GM12865 (cell line): Measurements from ENCODE around the gene TNS3.

ENCODE experiments used
- DNase-seq: peaks from one replicate; pipeline ENCODE4 v3.0.0; 2010; ENCODE audit warnings: low read depth
- H3K4me3 ChIP-seq: 2 replicates; pipeline ENCODE4 v1.5.1; 2011; ENCODE audit warnings: mild to moderate bottlenecking, low read depth, low read length, control low read depth
- TF ChIP-seq, protein P1 (sequence below): IDR thresholded peaks from 2 replicates; pipeline ENCODE4 v1.5.1; 2011; ENCODE audit warnings: low read length, control low read depth, low read depth, inconsistent platforms; ENCODE audit not compliant: insufficient read depth; ENCODE audit errors: missing control alignments

TNS3 gene

DNA sequence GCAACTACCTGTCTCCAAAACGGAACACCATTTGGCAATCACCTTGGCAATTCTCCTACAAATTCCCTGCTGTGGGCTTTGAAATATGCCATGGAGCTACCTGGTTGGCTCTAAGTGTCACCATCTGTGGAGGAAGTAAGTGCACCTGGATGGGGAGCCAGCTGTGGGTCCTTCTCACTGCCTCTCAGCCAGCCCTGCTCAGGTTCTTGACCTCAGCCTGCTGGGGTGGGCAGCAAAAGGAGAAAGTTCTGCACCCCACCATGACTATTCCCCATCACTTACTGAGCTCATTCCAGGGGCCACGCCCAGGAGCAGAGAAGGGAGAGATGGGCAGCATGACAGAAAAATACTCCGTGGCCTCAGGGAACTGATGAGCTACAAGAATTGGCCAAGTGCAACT is 158.7 kb downstream of the TNS3 start:
- TF ChIP-seq, protein P1, sequence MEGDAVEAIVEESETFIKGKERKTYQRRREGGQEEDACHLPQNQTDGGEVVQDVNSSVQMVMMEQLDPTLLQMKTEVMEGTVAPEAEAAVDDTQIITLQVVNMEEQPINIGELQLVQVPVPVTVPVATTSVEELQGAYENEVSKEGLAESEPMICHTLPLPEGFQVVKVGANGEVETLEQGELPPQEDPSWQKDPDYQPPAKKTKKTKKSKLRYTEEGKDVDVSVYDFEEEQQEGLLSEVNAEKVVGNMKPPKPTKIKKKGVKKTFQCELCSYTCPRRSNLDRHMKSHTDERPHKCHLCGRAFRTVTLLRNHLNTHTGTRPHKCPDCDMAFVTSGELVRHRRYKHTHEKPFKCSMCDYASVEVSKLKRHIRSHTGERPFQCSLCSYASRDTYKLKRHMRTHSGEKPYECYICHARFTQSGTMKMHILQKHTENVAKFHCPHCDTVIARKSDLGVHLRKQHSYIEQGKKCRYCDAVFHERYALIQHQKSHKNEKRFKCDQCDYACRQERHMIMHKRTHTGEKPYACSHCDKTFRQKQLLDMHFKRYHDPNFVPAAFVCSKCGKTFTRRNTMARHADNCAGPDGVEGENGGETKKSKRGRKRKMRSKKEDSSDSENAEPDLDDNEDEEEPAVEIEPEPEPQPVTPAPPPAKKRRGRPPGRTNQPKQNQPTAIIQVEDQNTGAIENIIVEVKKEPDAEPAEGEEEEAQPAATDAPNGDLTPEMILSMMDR = no peak
- H3K4me3 ChIP-seq = no peak overlapping the region
- DNase-seq = no peak

DNA sequence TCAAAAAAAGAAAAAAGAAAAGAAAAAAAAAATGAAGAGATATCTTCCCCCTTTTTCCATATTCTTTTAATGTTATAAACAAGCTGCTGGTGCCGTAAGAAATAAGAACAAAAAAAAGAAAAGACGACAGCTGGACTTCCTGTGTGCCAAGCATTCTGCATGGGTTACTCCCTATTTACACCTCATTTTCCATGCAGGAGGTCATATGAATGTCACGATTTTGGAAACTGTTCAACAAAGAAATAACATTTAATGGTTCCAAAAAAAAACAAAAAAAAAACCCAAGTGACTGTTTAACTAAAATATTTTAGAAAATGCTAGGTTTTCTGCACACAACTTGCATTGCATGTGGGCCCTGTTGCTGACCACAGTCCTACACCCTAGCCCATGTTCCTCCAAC is 159.3 kb downstream of the TNS3 start:
- TF ChIP-seq, protein P1 = no peak
- H3K4me3 ChIP-seq = no peak overlapping the region
- DNase-seq = no peak

DNA sequence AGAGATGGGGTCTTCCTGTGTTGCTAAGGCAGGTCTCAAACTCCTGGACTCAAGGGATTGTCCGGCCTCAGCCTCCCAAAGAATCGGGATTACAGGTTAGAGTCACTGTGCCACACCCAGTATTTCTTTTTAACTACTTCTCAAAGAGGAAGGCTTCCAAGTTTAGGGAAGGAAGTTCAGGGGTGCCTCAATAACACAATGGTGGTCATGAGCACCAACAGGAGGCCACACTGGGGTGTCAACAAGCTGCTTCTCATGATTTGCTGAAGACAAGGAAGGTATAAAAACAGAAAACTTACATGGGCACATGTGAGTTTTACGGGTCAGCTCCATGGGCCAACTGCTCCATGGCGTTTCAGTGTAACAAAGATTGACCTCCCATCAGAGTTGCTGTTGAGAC is 160.5 kb downstream of the TNS3 start:
- TF ChIP-seq, protein P1 = no peak
- DNase-seq = no peak
- H3K4me3 ChIP-seq = no peak overlapping the region

DNA sequence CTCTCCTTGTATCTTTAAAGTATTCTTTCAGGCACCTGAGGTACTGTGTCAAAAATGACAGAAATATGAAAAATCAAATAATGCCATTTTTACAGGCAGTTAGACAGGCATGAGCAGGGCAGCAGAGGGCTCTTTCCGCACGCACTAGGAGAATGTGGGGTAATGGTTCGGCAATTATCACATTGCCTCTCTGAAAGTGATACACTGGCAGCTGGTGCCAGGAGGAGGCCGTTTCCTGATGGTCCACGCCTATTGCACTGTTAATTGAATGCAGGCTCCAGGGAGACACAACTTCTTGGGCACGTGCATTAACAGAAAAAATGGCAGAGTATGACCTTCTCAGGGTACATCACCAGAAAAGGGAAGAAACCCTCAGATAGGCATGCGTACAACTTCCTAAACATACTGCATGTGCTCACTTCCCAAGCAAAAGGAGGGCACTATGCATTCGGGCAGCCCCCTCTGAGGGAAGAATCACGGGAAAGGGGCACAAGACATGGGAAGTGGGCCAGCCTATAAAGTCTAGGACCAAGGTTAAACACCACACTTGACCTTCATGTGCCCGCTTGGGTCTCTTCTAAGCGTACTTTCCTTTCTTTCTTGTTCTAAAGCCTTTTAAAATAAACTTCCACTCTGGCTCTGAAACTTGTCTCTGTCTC is 161.7 kb downstream of the TNS3 start:
- no peak overlapping the region for H3K4me3 ChIP-seq
- TF ChIP-seq, protein P1 = no peak
- DNase-seq = no peak

DNA sequence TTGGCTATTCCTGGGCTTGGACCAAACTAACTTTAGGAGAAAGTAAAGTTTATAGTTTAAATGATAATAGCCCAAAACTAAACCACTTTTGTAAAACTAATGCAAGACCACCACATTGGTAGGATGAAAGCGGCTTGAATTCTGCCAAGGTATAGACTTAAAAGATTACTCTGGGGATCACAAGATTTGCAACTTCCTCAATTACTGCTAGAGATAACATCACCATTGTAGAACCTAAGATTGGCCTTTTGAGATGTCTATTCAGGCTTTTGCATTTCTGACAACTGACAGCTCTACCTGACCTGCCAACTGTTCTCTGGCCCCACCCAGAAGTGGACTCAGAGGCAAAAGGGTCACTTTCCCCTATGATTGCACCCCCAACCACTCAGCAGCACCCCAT is 162.4 kb downstream of the TNS3 start:
- no peak overlapping the region for H3K4me3 ChIP-seq
- TF ChIP-seq, protein P1 = no peak
- DNase-seq = no peak

DNA sequence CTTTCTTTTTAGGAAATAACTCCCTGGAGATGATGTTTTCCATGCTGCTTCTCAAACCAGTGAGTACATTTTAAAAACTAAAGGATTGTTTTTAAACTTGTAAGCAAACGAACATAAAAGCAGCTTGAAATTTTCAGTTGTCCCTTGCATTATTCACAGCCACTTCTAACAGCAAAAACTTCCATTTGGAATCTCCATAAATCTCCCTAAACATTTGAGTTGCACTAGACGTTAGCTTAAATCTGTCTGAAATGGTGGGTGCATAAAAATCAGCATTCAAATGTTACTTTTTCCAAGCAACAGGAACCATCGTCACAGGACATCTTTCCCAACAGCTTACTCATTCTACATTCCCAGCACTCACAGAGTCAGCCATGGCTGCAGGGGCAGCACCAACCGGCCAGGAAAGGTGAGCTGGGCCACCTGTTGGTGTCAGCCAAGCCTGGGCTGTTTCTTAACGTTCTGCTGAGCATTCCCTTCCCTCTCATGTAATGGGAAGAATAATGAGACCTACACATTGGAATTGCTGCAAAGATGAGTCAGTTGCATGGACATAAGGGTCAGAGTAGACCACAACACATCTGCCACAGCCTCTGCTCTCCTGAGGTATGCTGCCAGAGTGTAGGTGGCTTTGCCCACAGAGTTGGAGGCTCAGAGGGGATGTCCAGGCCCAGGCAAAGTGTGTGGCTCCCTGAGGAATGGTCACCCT is 163.2 kb downstream of the TNS3 start:
- no peak overlapping the region for H3K4me3 ChIP-seq
- TF ChIP-seq, protein P1 = no peak
- no peak for DNase-seq
